OCI-LY3 (cell line): ENCODE data around the gene ZNF765.
"Not testable (repeated sequence)": the region's sequence is repeated elsewhere in the genome, so short reads cannot be mapped to it uniquely, and the experiment has no call there.

Experiments
- H2AFZ ChIP-seq: fragments of 200-600, 300-600 bp; shearing (Covaris generic); 2 replicates; pipeline ENCODE4 v1.6.0; 2014; ENCODE audit warnings: antibody characterized with exemption, low read depth, low read length
- H3K27ac ChIP-seq: fragments of 200-600, 300-600 bp; sonication (generic); 2 replicates; pipeline ENCODE4 v1.5.1; 2014; ENCODE audit warnings: mild to moderate bottlenecking, low read length, moderate library complexity, mixed read lengths
- H3K27me3 ChIP-seq: fragments of 200-600, 300-600 bp; sonication (generic); 2 replicates; pipeline ENCODE4 v1.6.1; 2014; ENCODE audit warnings: low read depth, low read length, mixed read lengths
- H3K36me3 ChIP-seq: fragments of 200-600, 300-600 bp; sonication (generic); replicated peaks from 2 replicates; pipeline ENCODE3; 2014; ENCODE audit warnings: low read depth, low read length, mixed read lengths
- H3K4me1 ChIP-seq: fragments of 300-600, 200-600 bp; sonication (generic); 2 replicates; pipeline ENCODE4 v1.6.1; 2014; ENCODE audit warnings: low read length, mixed read lengths
- H3K4me2 ChIP-seq: fragments of 200-600, 300-600 bp; sonication (generic); 2 replicates; pipeline ENCODE4 v1.6.1; 2014; ENCODE audit warnings: low read length, mixed read lengths
- H3K4me3 ChIP-seq: fragments of 300-600, 200-600 bp; sonication (generic); 2 replicates; pipeline ENCODE4 v1.5.1; 2014; ENCODE audit warnings: antibody characterized with exemption, mild to moderate bottlenecking, low read length, moderate library complexity
- H3K79me2 ChIP-seq: fragments of 300-600, 200-600 bp; shearing (Covaris generic); 2 replicates; pipeline ENCODE4 v1.6.1; 2014; ENCODE audit warnings: mild to moderate bottlenecking, low read length, mixed read lengths
- H3K9ac ChIP-seq: fragments of 300-600, 200-600 bp; shearing (Covaris generic); 2 replicates; pipeline ENCODE4 v1.6.0; 2014; ENCODE audit warnings: mild to moderate bottlenecking, low read length, moderate library complexity
- H3K9me3 ChIP-seq: fragments of 200-600, 300-600 bp; shearing (Covaris generic); 2 replicates; pipeline ENCODE4 v1.6.1; 2014; ENCODE audit warnings: low read length, mixed read lengths; ENCODE audit not compliant: insufficient read depth
- H4K20me1 ChIP-seq: fragments of 200-600, 300-600 bp; sonication (generic); 2 replicates; pipeline ENCODE4 v1.6.1; 2016; ENCODE audit warnings: low read length, mixed read lengths; ENCODE audit not compliant: insufficient read depth
- EZH2phosphoT487 ChIP-seq: fragments of 200-600 bp; shearing (Covaris generic); IDR thresholded peaks from 2 replicates; pipeline ENCODE4 v1.6.1; 2018; ENCODE audit warnings: antibody characterized with exemption, mixed run types, low read depth
- TF ChIP-seq, protein P1 (sequence below): fragments of 200-600, 300-600 bp; sonication (generic); IDR thresholded peaks from 2 replicates; pipeline ENCODE4 v1.5.1; 2014; ENCODE audit warnings: antibody characterized with exemption, low read length, low read depth

ZNF765 gene

DNA sequence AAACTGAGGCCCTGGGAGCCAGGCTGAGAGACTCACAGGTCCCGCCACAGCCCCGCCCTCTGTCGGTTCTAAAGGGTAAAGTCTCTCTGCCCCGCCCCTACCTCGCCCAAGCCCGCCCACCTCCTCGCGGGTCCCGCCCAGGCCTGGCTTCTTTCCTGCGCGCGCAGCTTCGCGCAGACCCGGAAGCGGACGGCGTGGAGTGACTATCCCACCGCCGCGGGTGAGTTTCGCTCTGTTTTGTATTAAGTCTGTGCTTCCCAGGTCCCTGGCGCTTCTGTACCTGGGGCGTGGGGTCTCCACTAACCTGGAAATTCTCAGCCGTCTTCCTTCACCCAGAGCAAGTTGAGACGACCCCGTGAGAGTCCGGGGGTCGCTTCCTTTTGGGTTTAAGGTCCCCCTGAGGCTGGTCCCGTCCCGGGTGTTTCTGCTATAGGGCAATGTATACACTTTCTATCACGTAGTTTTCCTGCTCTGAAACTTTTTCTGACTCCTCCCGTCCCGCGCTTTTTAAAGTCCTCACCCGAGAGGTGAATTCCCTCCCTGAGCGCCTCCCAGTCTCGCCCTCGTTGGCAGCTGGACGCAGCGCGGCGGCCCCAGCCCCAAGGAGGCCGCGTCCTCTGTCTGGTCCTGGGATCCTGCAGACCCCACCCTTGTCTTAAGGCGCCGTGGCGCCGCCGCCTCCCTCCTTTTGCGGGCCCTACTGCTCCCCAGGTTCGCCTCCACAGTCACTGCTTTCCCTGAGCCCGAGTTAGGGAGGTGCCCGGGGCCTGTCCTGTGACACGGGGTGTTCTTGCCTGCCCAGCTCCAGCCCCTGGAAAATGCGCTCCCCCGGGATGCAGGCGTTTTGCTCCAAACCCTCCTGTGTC, at the start of gene ZNF765:
ZNF765 (plus strand) TSS at position 176 of the 866 bp plus-strand sequence. CDS start 2,867 bp downstream, outside the sequence.
- peaks cover 20% of the 10 kb centered on the region for H3K36me3 ChIP-seq
- H3K4me2 ChIP-seq = peak within 1 kb of the TSS; percentile 81
- no peaks in the 10 kb centered on the region for H3K4me1 ChIP-seq
- peak within 1 kb of the TSS; percentile 83 for H2AFZ ChIP-seq
- H3K4me3 ChIP-seq = peak within 1 kb of the TSS; percentile 86
- H4K20me1 ChIP-seq = no peaks in the 10 kb centered on the region
- H3K27me3 ChIP-seq = no peaks in the 10 kb centered on the region
- TF ChIP-seq EZH2phosphoT487 = no peak
- TF ChIP-seq, protein P1, sequence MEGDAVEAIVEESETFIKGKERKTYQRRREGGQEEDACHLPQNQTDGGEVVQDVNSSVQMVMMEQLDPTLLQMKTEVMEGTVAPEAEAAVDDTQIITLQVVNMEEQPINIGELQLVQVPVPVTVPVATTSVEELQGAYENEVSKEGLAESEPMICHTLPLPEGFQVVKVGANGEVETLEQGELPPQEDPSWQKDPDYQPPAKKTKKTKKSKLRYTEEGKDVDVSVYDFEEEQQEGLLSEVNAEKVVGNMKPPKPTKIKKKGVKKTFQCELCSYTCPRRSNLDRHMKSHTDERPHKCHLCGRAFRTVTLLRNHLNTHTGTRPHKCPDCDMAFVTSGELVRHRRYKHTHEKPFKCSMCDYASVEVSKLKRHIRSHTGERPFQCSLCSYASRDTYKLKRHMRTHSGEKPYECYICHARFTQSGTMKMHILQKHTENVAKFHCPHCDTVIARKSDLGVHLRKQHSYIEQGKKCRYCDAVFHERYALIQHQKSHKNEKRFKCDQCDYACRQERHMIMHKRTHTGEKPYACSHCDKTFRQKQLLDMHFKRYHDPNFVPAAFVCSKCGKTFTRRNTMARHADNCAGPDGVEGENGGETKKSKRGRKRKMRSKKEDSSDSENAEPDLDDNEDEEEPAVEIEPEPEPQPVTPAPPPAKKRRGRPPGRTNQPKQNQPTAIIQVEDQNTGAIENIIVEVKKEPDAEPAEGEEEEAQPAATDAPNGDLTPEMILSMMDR = peak; percentile 44
- H3K27ac ChIP-seq = peak within 1 kb of the TSS; percentile 27
- peaks cover 18% of the 10 kb centered on the region for H3K79me2 ChIP-seq
- H3K9ac ChIP-seq = peak within 1 kb of the TSS; percentile 73
- 0 out of 2 replicates have a peak, but pooled peaks cover 5% of the 10 kb centered on the region for H3K9me3 ChIP-seq

DNA sequence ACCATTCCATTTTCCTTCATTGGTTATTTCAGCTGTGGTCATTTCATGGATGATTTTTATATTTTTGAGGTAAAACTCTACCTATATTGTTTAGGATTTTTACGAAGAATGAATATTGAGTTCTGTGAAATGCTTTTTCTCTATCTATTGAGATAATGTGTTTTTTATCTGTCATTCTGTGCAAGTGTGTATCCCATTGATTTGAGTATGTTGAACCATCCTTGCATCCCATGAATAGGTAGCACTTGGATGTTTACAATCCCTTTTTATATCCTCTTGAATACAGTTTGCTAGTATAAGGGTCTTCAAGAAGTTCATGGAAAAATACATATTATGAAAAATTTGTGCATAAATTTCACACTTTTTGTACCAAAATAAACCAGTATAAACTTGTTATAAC, 39.2 kb upstream of the ZNF765 start:
- H3K4me3 ChIP-seq = no peak overlapping the region
- H3K27ac ChIP-seq = no peak overlapping the region
- no peaks in the 10 kb centered on the region for H4K20me1 ChIP-seq
- no peak overlapping the region for H3K4me2 ChIP-seq
- peaks cover 14% of the 10 kb centered on the region; the same call in 1 of the 2 replicates for H3K9me3 ChIP-seq
- H3K9ac ChIP-seq = no peak overlapping the region
- no peak overlapping the region for H2AFZ ChIP-seq
- H3K79me2 ChIP-seq = no peaks in the 10 kb centered on the region
- no peaks in the 10 kb centered on the region for H3K36me3 ChIP-seq
- no peak for TF ChIP-seq EZH2phosphoT487
- TF ChIP-seq, protein P1 = no peak
- no peaks in the 10 kb centered on the region for H3K27me3 ChIP-seq
- no peaks in the 10 kb centered on the region for H3K4me1 ChIP-seq

DNA sequence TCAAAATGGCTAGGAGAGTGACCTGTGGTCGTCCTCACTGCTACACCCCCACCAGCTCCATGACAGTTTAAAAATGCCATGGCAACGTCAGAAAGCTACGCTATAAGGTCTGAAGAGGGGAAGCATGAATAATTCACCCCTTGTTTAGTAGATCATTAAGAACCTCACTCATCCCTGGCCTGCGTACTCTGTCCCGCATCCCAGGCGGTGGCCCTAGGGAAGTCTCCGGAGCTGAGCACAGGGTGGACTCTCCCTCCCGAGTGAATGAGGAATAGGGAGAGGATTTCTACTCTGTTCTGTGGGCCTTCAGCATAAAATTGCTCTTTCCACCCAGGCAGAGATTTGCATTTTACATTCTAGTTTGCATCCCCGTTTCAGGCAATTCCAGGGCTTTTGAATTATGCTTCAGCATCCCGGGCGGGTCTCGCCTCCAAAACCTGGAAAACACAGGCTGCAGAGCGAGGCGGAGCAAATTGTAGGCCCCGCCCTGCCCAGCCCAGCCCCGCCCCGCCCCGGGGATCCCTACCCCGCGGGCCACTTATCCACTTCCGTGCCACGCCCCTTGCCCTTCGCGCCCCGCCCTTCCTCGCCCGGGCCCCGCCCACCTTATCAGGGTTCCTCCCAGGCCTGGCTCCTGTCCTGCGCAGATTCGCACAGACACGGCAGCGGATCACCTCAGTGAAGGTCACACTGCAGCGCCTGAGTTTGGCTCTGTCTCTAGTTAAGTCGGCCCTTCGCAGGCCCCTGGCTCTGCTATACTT, 36.9 kb upstream of the ZNF765 start:
- TF ChIP-seq, protein P1 = no peak
- TF ChIP-seq EZH2phosphoT487 = no peak
- Histone ChIP-seq H3K36me3 (no peaks in the 10 kb centered on the region), H3K27ac (no peak overlapping the region), H3K4me3 (no peak overlapping the region), H4K20me1 (no peaks in the 10 kb centered on the region), H3K9me3 (peaks cover 8% of the 10 kb centered on the region; the same call in 1 of the 2 replicates), H3K79me2 (no peaks in the 10 kb centered on the region), H3K27me3 (no peaks in the 10 kb centered on the region), H3K9ac (no peak overlapping the region), H3K4me2 (no peak overlapping the region), H3K4me1 (no peaks in the 10 kb centered on the region), H2AFZ (no peak overlapping the region)

DNA sequence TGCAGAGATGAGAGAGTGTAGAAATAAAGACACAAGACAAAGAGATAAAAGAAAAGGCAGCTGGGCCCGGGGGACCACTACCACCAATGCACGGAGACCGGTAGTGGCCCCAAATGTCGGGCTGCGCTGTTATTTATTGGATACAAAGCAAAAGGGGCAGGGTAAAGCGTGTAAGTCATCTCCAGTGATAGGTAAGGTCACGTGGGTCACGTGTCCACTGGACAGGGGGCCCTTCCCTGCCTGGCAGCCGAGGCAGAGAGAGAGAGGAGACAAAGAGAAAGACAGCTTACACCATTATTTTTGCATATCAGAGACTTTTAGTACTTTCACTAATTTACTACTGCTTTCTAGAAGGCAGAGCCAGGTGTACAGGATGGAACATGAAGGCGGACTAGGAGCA, 34.9 kb upstream of the ZNF765 start:
- H4K20me1 ChIP-seq, H3K27ac ChIP-seq, H3K9me3 ChIP-seq, H3K4me2 ChIP-seq, H3K27me3 ChIP-seq, H3K79me2 ChIP-seq, H3K36me3 ChIP-seq, H3K4me1 ChIP-seq, H3K9ac ChIP-seq, H2AFZ ChIP-seq, H3K4me3 ChIP-seq: not testable (repeated sequence)
